Heart left ventricle (tissue), 13 donors: ENCODE results near the gene MELK.

Experiments
- CTCF ChIP-seq, 12 donors: fragments of 200-600 bp; sonication (generic) in 4 of 12; IDR thresholded peaks; one replicate each; pipeline versions ENCODE4 v1.5.0 to v1.8.0; 2018 to 2022; ENCODE audit warnings: antibody characterized with exemption in 12 of 12, mild to moderate bottlenecking in 5 of 12
- POLR2A ChIP-seq, 2 donors: fragments of 450-650 bp; IDR thresholded peaks; one replicate each; pipeline ENCODE4 v1.6.1; 2017; ENCODE audit warnings: antibody characterized with exemption in 2 of 2, mild to moderate bottlenecking in 2 of 2, moderate library complexity in 2 of 2
- donor health status: ischemic (EF 13 %, LVEDD 7.1; RV severe dilation, severe dysfunction).
- donor health status: DM: no; HTN: yes; CAD: no.
- donor health status: DM: no; HTN: no; CAD: no.
- donor health status: ischemic (EF 25% LVEDD 6.9; RV normal size, moderate dysfunction).
- donor health status: ischemic (EF 25% LVEDD 5.7; RV mildly dilated, moderate dysfunction).
- donor health status: ischemic (EF 35%, LVEDD 5.7; RV mildly dilated, moderate dysfunction).
- donor health status: nonischemic (EF 11% LVEDD 7.7; RV severe dilation, severe dysfunction).
- donor health status: DM: yes; HTN: yes; CAD: no.
- donor health status: PGD.
- donor health status: ischemic (EF 29% LVEDD 5.4; RV normal size, mild dysfunction).
- donor health status: nonischemic (EF 23%, LVEDD 6.1; RV moderate dilation, normal function).

- no peak for TF ChIP-seq CTCF (IDR thresholded peaks at IDR 0.05)
- TF ChIP-seq POLR2A (IDR thresholded peaks at IDR 0.05): no peak
These were observed 119.0 kb downstream of the MELK start for GRCh38 chr9:36691671-36692070.
